ENCODE results near the gene C1QTNF9. TPM values are rescaled to one million over a fixed set of nuclear protein-coding genes. Genes with fewer than 3 reads are reported as not detected.
"Not testable (repeated sequence)": the region's sequence is repeated elsewhere in the genome, so short reads cannot be mapped to it uniquely, and the experiment has no call there.

C1QTNF9 gene, protein sequence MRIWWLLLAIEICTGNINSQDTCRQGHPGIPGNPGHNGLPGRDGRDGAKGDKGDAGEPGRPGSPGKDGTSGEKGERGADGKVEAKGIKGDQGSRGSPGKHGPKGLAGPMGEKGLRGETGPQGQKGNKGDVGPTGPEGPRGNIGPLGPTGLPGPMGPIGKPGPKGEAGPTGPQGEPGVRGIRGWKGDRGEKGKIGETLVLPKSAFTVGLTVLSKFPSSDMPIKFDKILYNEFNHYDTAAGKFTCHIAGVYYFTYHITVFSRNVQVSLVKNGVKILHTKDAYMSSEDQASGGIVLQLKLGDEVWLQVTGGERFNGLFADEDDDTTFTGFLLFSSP
- total RNA-seq, result 0.18 TPM

GRCh38 chr13:24309300-24309699, at the start of gene C1QTNF9:
C1QTNF9 (plus strand) TSS chr13:24309580; CDS start chr13:24316004, 6,424 bp downstream.
- DNase-seq (ENCODE audit: low spot score); ATAC-seq: not testable (repeated sequence)

DNA sequence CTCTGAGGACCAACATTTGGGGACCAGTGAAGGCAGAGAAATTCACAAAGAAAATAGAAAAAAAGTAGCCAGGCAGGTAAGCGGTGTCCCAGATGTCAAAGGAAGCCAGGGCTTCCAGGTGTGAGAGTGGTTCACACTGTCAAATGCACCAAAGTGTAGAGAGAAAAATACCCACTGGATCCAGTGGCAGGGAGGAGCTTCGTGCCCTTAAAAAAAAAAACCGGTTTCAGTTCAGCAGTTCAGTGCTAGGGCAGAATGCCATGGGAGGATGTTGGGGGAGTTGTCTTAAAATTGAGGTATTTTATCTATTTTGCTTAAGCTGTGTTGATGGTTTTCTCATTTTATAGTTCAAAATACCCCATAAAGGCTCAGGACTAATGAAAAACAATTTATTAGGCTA, 47.8 kb upstream of the C1QTNF9 start:
- DNase-seq (ENCODE audit: low spot score) (no peak), ATAC-seq (peak; percentile 50)

DNA sequence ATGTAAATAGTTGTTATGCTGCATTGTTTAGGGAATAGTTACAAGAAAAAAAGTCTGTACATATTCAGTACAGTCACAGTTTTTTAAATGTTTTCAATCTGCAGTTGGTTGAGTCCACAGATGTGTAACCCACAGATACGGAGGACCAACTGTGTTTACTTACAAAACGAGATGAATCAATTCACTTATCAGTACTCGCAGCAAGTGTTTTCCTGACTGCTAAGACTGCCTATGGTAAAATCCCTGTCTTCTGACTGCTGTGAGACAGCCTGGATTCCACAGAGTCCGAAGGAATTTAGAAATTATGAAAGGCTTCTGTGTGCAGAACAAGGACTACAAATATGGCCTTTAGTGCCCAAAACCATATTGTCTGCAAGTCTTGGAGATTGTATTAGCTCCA, 45.7 kb upstream of the C1QTNF9 start:
- peak; percentile 26 for ATAC-seq
- DNase-seq (ENCODE audit: low spot score), result no peak

DNA sequence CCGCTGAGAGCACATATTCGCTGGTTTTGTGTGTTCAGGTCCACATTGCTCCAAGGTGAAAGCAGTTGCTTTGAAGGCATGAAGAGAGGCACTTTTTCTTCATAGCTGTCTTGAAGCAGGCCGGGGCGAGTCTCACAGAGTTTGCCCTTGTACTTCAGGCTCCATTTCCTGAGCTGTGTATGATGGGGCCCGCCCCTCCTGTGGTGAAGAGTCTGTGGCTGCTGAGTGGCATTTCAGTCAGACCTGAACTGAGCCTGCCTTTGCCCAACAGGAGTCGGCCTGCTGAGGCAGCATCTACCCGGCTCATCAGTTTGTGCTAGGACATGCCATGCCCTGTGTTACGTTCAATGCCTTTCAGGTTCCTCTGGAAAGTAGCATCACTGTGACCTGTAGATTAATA, 44.4 kb upstream of the C1QTNF9 start:
- DNase-seq (ENCODE audit: low spot score) (no peak), ATAC-seq (no peak)

DNA sequence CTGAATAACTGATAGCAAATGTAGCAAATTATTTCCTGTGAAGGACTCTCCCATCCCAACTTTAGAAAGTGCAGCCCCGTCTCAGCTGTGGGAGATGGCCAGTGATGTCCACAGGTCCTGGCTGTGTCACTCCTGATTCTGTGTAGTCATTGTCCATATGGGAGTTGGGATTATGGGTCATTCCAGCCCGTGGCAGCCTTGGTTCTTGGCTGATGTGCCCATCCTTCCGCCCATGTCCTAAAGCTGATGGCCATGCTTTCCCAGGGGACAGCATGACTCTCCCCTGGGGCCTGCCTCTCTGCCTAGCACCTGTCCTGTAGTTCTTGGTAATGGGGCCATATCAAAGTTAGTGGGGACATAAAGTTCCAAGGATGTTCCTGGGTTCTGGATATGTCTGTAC, 43.9 kb upstream of the C1QTNF9 start:
- DNase-seq (ENCODE audit: low spot score), result no peak
- ATAC-seq, result no peak

DNA sequence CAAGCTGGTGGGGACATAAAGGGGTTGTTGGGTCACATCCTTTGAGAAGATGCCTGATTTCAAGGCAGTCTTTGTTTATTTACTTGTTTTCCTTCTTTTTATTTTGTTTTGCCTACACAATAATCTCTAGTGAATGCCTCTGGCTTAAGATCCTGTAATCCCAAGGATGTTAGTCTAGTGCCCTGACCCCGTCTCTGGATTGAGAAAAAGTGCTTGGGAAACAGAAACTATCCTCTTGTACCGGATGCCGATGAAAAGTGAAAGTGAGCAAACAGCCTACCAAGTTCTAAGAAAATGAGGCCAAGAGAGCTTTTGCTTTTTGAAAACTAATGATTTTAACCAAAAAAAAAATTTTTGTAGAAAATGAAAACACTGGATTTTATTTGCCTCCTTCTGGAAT, 42.1 kb upstream of the C1QTNF9 start:
- peak; percentile 45 for ATAC-seq
- DNase-seq (ENCODE audit: low spot score), result no peak

GRCh38 chr13:24267801-24268200, 41.6 kb upstream of the C1QTNF9 start:
- ATAC-seq (no peak), DNase-seq (ENCODE audit: low spot score) (peak; percentile 15)

GRCh38 chr13:24269821-24270220, 39.6 kb upstream of the C1QTNF9 start:
- DNase-seq (ENCODE audit: low spot score) (no peak), ATAC-seq (no peak)

DNA sequence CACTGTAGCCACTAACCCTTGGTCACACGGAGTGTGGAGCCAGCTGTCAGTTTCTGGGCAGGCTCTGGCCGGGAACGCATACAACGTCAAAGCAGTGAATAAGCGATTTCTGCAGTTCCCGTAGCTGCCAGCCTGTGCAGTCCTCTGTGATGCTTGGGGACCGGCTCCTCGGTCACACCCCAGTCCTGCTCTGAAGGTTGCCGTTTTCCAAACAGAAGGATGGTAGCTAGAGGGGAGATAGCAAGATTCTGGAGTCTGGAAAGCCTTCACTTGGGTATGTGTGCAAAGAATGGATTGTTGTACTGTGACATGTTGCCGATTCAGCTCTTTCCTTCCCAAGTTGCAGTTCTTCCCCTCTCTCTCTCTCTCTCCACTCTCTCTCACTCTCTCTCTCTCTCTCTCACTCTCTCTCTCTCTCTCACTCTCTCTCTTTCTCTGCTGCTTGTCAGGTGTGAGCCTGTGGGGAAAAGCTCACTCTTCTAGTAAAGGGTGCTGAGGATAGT, 38.7 kb upstream of the C1QTNF9 start:
- peak; percentile 87 for ATAC-seq
- DNase-seq (ENCODE audit: low spot score), result peak; percentile 76

GRCh38 chr13:24271231-24271600, 38.2 kb upstream of the C1QTNF9 start:
- DNase-seq (ENCODE audit: low spot score) (no peak), ATAC-seq (no peak)

GRCh38 chr13:24271601-24272451, 37.6 kb upstream of the C1QTNF9 start:
- peak; percentile 68 for DNase-seq (ENCODE audit: low spot score)
- ATAC-seq, result peak; percentile 53

GRCh38 chr13:24272452-24273161, 36.8 kb upstream of the C1QTNF9 start:
- ATAC-seq (no peak), DNase-seq (ENCODE audit: low spot score) (no peak)

DNA sequence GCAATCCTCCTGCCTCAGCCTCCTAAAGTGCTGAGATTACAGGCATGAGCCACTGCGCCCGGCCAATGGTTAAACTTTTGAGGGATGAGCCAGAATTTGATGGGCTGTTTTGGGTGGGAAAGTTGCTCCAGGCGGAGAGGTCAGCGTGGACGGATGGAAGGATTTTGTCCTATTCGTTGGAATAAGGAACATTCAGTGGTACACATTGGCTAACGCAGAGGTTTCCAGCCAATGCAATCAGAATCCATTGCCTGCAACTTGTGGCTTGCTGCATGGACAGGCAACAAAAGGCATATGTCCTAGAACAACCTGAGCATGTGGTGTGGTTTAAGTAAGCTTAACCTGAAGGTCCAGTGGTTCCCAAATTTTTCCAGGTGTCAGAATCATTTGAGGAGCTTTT, 35.5 kb upstream of the C1QTNF9 start:
- no peak for DNase-seq (ENCODE audit: low spot score)
- ATAC-seq, result no peak

DNA sequence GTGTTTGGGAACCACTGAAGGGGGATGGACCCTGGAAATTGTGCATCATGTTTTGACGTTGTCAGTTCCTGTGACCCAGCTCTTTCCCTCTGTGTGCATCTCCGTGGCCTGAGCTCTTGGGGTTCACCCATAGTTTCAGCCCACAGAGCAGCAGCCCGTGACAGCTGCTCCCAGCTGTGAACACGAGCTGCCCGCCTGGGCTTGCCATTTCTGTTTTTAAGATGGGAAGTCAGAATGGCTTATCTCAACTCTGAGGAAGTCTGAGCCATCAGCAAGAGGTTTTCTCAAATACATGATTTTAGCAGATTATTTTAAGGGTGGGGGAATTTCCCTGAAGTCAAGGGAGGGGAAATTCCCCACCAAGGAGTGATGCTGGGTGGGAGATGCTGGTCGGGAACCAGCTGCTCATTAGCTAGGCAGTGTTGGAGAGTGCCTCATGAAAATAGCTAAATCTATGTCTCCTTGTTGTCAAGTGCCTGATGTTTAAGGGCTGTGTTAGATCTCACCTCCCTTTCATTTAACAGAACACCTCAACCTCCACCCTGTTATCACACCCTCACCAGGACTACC, 34.8 kb upstream of the C1QTNF9 start:
- ATAC-seq, result no peak
- DNase-seq (ENCODE audit: low spot score), result no peak

DNA sequence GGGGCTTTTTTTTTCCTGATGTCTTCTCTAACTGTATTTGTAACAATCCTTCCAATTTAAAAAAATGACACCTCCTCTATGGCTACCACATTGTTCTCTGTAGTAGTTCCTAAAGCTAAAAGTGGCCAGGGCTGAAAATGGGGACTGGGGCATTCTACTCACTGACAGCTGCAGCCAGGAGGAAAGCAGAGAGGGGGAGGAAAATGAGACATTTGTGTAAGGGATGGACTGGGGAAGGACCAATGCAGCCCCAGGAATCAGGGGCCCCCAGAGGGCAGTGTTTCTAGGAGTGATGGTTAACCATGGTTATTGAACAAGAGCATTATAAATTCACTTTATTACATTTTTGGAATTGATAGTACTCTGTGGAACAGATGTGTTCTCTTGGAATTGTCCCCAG, 34.3 kb upstream of the C1QTNF9 start:
- DNase-seq (ENCODE audit: low spot score), result no peak
- no peak for ATAC-seq

DNA sequence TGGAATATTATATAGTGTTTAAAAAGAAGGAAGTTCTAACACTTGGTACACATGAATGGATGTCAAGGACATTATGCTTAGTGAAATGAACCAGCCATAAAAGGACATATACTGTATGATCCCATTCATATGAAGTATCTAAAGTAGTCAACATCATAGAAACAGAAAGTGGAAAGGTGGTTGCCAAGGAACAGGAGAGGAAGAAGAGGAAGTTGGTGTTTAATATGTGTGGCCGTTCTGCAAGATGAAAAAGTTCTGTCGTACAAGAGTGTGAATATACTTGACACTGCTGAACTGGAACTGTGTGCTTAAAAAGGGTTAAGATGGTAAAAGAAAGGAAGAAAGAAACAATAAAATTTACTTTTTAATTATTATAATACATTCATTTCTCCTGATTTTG, 33.1 kb upstream of the C1QTNF9 start:
- DNase-seq (ENCODE audit: low spot score), result no peak

DNA sequence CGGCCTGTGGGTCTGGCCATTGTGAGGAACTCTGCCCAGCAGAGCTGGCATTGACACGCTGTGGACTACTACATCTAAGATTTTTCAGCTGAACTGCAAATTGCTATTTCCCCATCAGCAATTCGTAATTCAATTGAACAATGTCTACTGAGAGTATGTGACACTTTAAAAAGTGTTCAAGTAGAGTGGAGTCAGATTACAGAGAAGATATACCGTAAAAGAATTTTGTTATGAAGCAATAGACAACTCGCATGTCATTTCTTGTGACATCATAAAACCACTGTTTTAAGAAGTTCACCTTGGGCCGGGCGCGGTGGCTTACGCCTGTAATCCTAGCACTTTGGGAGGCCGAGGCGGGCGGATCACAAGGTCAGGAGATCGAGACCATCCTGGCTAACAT, 32.5 kb upstream of the C1QTNF9 start:
- ATAC-seq, result no peak
- DNase-seq (ENCODE audit: low spot score), result no peak

More for the DNA sequence above, 33.1 kb upstream of the C1QTNF9 start:
- no peak for ATAC-seq

GRCh38 chr13:24277761-24278160, 31.6 kb upstream of the C1QTNF9 start:
- ATAC-seq (no peak), DNase-seq (ENCODE audit: low spot score) (no peak)

DNA sequence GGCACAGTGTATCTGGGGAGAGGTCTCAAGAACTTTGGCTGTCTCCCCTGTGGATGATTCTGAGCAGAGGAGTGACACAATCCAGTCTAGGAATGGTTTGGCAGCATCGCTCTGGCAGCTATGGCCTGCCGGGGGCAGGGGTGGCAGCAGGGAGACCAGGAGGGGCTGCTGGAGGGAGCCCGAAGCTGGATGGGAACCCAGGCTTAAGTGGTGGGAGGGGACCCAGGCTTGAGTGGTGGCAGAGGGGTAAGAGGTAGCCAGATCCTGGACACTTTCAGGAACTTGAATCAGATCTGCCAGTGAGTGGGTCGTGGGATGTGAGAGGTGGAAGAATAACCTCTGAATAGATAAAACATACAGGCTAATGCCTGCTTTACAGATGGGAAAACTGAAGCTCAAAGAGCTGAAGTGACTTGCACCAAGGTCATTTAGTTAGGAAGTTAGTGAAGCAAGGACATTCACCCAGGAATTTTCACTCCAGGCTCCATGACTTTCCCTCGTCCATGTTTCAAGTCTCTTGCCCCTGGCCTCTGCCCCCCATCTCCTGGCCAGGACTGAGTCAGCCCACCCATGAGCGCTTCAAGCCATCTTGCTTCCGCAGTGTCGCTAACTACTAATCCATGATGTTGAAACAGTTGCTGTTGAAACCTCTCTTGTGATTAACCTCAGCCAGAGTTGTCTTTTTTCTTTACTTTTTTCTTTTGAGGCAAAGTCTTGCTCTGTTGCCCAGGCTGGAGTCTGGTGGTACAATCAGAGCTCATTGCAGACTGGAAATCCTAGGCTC, 29.9 kb upstream of the C1QTNF9 start:
- DNase-seq (ENCODE audit: low spot score) (no peak), ATAC-seq (no peak)

DNA sequence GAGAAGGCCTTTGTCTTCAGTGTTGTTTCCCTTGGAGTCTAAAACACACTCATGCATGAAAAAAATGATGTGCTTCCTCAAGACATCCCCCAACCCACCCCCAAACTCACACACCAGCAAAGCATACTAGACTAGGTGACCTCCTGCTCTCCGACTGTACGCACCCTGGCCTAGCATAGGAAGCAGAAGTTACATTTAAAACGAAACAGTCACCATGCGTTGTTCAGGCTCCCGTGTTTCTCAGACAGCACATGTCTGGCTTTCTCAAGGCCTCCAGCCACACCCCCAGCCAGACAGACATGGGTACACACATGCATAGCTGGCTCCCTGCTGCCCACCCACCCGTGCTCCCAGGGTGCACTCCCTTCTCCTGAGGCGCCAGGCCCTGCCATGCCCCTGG, 28.7 kb upstream of the C1QTNF9 start:
- ATAC-seq (no peak), DNase-seq (ENCODE audit: low spot score) (no peak)

Data from left lobe of liver (tissue), 2 donors.